GM12874 (cell line): ENCODE data around the gene FSIP1.

Experiments
- CTCF ChIP-seq: IDR thresholded peaks from 2 replicates; pipeline ENCODE4 v1.5.1; 2011; ENCODE audit warnings: low read depth, mild to moderate bottlenecking, control low read depth, low read length, moderate library complexity; ENCODE audit not compliant: insufficient read depth

Gene FSIP1

GRCh38 chr15:39682366-39682765 is 100.3 kb downstream of the FSIP1 start:
- no peak for TF ChIP-seq CTCF

GRCh38 chr15:39680868-39681267 is 101.8 kb downstream of the FSIP1 start:
- TF ChIP-seq CTCF = no peak

GRCh38 chr15:39672666-39673065 is 110.0 kb downstream of the FSIP1 start:
- TF ChIP-seq CTCF = no peak

- no peak for TF ChIP-seq CTCF
These were observed 110.5 kb downstream of the FSIP1 start for GRCh38 chr15:39672184-39672583.

GRCh38 chr15:39670687-39671086 is 112.0 kb downstream of the FSIP1 start:
- no peak for TF ChIP-seq CTCF

GRCh38 chr15:39669661-39670060 is 113.0 kb downstream of the FSIP1 start:
- TF ChIP-seq CTCF = no peak

GRCh38 chr15:39669241-39669640 is 113.4 kb downstream of the FSIP1 start:
- TF ChIP-seq CTCF = no peak

DNA sequence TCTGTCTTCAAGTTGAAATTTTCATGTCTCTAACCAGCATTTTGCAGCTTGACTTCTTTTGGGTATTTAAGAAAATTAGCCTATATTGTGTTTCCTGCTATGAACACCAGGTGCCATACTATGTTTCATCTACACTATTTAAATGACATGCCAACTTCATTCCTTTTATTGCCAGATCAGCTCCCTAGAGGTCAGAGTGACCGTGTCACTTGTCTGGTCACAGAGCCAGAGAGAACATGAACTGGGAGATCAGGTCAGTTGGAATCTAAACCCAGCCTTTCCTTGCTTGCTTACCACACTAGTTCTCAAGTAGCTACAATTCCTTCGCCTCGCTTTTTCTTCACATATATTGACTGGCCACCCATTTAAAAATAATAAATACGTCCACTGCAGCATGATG is 114.2 kb downstream of the FSIP1 start:
- TF ChIP-seq CTCF = no peak
